Measurements from ENCODE around the gene RHEB.
"Not testable (repeated sequence)": the region's sequence is repeated elsewhere in the genome, so short reads cannot be mapped to it uniquely, and the experiment has no call there.

RHEB gene, protein sequence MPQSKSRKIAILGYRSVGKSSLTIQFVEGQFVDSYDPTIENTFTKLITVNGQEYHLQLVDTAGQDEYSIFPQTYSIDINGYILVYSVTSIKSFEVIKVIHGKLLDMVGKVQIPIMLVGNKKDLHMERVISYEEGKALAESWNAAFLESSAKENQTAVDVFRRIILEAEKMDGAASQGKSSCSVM

DNA sequence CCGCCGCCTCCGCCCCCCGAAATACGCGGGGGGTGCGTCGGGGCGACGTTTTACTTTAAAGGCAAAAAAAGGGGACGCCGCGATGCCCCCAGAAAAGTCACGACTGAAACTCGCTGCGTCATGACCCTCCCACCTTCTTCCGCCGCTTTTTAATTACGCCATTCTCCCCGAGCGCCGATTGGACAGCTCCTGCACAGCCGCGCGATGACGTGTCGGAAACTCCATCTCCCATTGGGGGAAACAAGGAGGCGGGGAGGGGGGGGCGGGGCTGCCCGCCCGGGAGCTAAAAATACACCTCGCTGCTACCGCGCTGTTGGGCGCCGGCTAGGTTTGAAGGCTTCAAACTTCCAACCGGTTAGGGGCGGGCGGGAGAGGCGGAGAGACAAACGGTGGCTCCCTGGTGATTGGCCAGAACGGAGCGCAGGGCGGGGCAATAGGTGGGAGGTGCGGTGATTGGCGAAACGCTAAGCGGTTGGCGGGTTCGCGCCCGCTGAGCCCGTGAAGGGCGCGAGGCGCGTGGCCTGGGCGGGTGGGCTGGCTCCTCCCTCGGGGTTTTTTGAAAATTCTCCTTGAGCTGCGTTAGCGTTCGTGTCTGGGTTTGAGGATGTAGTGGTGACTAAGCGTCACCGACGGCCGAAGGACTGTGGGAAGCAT lies at the start of gene RHEB:
RHEB (minus strand) TSS at position 131 of the 654 bp plus-strand sequence. CDS start 384 bp downstream, outside the sequence.
- DNase-seq (ENCODE audit: low read depth) = peak; percentile 97

DNA sequence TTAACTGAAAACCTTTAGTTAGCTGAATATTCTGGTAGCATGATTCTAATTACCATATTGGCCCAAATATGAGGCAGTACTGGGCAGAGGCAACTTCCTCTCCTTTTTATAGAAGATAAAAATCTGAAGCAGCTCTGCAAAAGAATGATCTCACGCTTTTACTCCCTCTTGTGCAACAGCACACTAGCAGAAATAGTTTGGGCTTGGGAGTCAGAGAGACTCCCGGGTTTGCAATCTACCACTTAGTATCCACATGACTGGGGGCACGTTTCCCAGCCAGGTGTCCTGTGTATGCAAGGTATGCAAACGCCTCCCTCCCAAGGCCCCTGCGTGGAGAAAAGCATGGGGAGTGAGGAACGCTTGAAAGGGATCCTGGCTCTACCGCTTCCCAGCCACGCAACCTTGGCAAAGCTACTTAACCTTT lies 47.2 kb upstream of the RHEB start:
- no peak for DNase-seq (ENCODE audit: low read depth)

DNA sequence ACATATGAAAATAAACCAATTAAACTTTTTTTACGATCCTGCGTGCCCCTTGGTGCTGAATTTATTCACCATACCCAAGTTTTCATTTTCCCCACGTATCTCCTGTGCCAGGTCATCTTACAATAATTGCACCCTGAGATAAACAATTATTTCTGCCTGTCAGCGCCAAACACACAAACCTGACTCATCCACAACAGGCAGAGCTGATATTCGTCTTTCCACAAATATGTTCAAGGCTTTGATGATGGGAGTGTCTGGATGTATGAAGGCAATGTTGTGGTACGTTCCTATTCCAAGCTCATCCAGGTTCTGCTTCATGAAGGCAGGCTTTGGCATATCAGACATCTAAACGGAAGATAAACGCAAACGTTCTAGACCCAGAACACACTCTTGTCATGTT lies 45.8 kb upstream of the RHEB start:
- no peak for DNase-seq (ENCODE audit: low read depth)

DNA sequence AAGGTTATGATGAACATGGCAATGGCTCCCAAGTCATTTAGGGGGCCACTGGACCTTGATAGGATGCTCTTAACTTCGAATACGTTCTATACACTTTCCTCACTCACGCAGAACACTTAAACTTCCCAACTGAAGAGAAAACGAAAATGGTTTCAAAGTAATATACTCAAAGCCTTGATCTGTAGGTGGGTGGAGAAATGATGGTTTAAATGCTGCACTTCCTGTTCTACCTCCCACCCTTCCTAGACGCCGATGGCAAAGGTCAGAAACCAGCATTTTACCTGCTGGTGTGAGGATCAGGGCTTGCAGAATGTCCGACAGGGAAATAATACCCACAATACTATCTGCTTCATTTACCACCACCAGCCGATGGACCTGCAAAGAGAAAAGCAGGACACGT lies 40.5 kb upstream of the RHEB start:
- DNase-seq (ENCODE audit: low read depth) = no peak

DNA sequence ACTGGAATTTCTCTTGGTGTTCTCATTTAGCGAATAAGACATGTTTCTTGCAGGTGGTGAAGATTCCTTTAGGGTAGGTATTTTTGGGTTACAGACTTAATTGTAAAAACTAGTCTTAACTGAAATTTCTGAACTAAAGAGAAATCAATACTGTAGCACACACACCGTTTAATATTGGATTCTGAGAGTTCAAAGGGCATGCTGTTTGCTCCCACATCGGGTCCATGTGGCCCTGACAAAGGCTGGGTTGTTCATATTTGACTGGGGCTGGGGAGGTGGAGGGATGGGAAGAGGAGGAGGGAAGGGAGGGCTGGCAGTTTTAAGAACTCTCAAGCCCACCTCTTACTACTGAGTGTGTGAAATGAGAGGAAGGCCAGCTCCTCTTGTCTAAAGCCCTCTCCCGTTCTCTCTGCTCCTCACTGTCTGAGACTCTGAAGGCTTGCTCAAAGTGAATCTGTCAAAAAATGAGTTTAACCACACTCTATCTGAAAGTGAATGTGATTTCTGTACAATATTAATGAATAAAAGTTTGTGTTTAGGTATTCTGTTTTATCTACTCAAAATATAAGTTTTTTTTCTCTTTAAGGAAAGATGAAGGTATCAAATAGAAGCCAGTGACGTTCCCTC lies 40.0 kb upstream of the RHEB start:
- DNase-seq (ENCODE audit: low read depth) = no peak

DNA sequence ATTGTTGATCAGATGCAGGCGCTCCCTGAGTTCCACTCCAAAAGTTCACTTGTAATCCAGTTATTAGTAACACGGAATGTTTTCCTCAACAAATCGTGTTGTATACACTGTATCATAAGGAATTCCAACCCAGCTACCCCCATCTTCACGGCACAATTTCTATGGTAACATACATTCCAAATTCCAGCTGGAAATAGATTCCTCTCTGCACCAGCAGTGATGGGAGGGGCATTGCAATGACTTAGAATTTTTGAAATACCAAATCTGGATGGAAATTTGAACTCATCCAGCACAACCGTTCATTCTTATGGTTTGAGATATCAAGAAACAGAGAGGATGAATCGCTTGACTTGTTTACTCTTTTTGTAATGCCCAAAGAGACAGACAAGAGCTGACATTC lies 38.9 kb upstream of the RHEB start:
- no peak for DNase-seq (ENCODE audit: low read depth)

DNA sequence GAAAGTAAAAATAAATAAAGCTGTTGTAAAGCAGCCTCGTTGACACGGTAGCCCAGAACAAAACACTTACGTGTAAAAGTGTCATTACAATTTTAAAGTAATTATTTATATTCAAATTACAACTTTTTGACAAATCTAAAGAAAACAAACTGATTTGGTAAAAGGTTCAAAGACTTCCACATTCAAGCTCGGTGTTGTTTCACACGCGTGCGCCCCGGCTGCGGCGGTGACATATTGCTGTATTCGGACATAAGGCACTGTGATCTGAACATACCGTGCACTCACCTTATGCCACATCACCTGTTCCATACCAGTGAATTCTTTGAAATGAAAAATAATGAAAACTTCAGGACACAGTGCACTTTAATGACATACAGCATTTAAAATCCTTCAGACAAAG lies 36.9 kb upstream of the RHEB start:
- DNase-seq (ENCODE audit: low read depth) = no peak

DNA sequence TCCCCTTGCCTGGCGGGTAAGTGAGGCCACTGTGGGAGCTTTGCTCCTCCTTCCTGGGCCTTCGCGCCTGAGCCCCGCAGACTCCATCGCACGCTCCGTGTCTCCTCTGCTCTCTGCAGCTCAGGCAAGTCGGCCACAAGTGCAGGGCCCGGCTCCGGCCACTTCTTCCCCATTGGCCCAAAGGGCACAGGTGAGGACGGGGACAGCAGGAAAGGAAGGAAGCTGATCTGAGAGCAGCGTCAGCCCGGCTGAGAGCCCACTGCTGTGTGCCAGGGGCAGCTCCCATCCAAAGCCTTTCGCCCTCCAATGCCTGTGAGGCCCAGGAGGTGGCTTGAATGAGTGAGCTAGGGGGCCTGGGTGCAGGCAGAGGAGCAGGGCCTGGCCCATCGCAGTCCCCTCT lies 33.7 kb upstream of the RHEB start:
- no peak for DNase-seq (ENCODE audit: low read depth)

DNA sequence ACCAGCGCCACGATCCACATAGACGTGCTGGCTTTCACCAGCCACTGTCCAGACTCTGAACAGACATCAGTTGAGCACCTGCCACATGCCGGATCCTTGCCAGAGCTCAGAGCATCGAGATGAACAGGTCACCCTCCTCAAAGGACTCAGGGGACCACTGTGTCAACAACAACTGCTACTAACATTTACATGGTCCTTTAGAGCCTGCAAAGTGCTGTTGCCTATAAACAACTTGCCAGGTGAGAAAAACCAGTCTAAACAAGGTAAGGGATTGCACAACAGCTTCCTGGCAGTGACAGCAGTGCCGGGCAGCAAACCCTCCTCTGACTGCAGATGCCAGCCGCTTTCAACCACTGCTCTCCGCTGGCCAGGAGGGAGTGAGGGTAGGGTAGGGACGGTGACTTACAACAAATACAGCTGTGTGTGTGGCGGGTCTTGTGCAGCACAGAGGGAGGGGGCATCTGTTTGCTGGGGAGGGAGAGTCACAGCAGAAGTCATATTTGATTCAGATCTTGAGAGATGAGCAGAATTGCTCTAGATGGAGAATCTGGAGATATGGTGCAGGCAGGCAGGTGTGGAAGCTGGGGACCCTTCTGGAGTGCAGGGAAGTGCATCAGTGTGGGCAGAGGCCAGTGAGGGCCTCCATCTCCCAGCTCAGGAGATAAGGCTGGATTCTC lies 32.8 kb upstream of the RHEB start:
- DNase-seq (ENCODE audit: low read depth) = no peak

DNA sequence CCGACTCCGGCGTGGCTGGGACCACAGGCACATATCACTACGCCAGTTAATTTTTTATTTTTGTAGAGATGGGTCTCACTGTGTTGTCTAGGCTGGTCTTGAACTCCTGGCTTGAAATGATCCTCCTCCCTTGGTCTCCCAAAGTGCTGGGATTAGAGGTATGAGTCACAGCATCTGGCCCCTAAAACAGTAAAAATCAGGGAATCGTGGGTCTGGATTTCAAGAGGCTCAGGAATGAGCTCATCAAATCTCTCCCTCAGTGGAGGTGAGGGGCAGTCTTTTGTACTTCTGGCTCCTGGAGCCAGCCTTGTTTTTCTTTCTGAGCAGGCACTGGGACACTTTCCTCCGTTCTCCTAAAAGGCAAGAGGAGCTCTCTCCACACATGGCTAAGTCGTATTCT lies 32.1 kb upstream of the RHEB start:
- no peak for DNase-seq (ENCODE audit: low read depth)

DNA sequence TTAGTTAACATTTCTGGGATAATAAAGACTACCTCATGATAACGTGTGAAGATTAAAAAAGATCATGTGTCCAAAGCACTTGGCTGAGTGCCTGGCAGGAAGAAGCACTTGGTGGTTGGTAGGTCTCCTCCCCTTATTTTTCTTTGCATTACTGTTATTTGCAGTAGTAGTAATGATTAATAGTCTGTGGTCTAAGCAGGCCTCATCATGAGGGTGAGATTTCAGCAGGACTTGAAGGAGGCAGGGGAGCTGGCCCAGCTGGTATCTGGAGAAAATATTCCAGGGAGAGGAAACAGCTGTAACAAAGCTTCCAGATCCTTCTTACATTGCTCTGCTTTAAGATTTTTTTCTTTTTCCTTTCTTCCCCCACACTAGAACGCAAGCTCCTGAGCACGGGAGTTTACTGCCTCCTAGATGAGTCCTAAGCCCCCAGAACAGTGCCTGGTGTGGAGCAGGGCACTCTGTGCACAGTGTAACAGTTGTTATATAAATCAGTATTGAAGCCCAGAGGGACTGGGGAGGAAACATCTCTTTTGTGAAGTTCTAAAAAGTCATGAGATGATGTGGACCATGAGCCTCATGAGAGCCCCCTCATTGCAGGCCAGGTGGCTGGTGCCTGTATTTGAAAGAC lies 31.1 kb upstream of the RHEB start:
- no peak for DNase-seq (ENCODE audit: low read depth)

DNA sequence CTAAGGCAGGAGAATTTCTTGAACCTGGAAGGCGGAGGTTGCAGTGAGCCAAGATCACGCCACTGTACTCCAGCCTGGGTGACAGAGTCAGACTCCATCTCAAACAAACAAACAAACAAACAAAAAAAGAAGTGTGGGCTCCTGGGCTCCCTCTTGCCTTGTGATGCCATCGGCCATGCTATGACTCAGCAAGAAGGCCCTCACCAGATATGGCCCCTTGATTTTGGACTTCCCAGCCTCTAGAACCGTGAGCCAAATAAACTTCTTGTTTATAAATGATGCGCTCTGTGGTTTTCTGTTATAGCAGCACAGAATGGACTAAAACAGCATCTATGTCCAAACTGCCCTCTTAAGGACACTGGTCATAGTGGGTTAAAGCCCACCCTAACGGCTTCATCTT lies 29.9 kb upstream of the RHEB start:
- DNase-seq (ENCODE audit: low read depth) = no peak

DNA sequence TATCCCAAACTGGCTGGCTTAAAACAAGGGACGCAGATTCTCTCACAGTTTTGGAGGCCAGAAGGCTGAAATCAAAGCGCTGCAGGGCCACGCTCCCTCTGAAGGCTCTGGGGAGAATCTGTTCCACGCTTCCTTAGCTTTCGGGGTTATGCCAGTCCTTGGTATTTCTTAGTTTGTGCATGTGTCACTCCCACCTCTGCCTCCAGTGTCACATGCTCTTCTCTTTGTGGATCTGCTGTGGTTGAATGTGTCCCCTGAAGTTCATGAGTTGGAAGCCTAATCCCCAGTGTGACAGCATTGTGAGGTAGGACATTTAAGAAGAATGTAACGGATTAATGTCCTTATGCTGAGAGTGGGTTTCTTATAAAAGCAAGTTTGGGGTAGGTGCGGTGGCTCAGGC lies 29.4 kb upstream of the RHEB start:
- no peak for DNase-seq (ENCODE audit: low read depth)

DNA sequence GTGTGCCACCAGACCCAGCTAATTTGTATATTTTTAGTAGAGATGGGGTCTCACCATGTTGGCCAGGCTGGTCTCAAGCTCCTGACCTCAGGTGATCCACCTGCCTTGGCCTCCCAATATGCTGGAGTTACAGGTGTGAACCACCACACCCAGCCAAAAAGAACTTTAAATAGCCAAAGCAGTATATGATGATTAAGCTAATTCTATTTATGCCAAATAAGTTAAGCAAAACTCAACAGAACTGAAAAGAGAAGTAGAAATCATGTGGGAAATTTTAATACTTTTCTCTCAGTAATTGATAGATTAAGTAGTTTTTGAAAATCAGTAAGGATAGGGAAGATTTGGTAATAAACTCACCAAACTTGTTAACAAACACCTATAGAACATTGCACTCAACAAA lies 24.5 kb upstream of the RHEB start:
- DNase-seq (ENCODE audit: low read depth) = no peak

DNA sequence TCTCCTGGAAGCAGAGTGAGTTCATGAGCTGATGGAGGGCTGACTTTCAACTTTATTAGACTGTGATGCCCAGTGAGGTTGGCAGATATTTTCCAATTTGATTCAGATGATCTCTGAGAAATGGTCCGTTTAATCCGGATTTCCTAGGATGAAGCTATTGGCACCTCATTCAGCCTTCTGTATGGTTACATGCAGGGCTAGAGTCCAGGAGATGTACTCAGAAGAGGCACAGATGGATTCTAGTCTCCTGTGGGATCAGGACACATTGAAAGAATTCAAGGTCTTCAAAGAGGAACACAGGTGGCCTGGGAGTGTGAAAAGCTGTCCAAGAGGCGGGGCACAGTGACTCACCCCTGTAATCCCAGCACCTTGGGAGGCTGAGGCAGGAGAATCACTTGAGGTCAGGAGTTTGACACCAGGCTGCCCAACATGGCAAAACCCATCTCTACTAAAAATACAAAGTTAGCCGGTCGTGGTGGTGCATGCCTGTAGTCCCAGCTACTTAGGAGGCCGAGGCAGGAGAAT lies 23.0 kb upstream of the RHEB start:
- DNase-seq (ENCODE audit: low read depth) = no peak

DNA sequence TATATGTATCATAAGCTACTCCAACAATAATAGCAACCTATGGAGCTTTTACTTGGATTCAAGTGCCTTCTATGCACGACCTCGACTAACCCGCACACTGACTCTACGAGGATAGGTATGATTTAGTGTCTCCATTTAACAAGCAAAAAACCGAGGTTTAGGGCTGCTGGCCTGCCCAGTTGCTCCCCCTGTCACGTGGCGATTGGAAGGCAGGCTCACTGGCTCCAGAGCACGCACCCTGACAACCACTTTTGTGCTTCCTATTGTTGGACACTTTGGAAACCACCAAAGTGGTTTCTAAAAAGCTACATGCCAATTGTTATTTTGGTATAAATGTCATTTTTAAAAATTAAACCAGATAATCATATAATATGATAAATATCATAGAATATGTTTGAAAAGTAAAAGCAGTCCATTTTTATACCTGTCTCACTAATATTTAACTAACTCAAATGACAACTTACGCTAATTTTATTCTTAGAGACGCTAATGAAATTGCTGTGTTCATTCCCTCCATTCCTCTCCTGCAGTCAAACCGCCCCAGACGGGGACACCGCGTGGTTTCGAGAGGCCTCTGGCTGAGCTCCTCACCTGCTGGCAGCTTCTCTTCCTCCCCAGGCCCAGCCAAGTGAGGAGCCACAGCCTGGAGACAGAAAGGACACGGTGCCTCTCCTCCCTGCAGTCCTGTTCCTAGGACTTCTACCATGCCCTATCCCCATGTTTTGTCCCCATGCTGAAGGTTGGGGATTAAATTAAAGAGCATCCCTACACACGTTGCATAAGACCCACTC lies 22.2 kb upstream of the RHEB start:
- no peak for DNase-seq (ENCODE audit: low read depth)

DNA sequence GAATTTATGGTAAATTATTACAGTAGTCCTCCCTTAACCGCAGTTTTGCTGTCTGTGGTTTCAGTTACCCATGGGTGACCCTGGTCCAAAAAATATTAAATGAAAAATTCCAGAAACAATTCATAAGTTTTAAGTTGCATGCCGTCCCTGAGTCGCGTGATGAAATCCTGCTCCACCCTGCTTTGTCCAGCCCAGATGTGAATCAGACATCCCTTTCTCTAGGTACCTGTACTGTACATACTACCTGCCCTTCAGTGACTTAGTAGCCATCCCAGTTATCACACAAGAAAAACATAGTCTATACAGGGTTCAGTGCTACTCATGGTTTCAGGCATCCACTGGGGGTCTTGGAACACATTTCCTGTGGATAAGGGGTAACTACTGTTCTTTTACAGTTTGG lies 20.5 kb upstream of the RHEB start:
- no peak for DNase-seq (ENCODE audit: low read depth)

DNA sequence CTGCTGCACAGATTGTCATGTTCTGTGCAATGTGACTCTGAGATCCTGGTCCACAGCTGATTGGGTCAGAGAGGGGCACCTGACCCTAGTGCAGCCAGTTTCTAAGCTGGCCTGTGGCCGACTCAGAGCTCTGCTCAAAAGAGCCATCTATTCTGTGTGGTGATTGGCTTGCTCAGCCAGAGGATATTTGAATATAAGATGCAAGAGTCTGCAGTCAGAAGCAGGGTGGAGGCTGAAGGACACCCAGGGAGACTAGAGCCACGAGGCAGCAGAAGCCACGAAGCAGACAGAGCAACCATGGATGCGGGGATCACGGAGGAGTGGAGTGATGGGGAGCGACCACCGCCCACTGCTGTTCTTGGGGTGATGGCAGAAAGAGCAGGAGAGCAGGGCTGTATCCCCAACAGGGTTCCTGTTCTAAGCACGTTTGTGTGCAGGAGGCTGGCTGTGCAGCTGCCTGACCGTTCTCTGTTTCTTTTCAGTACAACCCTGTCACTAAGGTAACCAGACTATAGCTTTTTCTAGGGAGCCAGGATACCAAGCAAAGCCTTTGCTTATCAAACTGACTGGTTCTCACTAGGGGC lies 19.5 kb upstream of the RHEB start:
- no peak for DNase-seq (ENCODE audit: low read depth)

DNA sequence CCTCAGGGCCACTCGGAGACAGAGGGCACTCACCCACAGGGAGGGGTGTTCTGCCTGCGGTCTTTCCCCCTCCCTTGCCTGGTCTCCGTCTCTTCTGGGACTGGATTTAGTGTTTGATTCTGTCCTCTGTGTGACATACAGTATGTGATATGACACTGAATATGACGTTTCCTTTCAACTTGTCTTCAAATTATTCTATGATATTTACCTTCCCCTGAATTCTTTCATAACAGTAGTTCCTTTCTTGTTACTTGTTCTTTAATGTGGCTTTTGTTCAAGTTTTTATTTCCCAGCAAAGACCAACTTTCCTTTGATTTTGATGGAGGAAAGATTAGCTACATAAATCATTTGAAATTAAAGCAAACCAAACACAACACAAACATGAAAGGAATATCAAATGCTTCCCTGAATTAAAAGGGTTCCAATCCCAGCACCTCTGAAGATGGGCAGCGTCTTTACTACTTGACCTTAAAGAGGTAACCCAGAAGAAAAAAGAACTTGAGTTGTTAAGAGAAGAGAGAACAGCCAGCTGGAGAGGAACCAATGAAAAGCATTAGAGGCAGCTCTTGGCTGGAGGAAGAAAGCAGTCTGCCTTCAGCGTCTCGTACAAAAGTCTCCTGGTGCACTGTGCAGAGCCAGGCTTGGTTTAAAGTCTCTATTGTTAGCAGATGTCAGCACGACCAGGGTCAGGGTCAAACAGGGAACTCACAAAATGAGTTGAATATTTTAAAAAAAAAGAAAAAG lies 18.3 kb upstream of the RHEB start:
- DNase-seq (ENCODE audit: low read depth) = no peak

DNA sequence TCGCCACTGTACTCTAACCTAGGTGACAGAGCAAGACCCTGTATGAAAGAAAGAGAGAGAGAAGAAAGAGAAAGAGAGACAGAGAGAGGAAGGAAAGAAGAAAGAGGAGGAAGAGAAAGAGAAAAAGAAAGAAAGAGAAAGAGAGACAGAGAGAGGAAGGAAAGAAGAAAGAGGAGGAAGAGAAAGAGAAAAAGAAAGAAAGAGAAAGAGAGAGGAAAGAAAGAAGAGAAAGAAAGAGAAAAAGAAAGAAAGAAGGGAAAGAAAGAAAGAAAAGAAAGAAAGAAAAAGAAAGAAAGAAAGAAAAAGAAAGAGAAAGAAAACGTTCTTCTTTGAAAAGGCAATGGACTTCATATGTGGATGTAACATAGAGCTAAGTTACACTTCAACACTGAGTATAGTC lies 16.5 kb upstream of the RHEB start:
- DNase-seq (ENCODE audit: low read depth) = not testable (repeated sequence)

DNA sequence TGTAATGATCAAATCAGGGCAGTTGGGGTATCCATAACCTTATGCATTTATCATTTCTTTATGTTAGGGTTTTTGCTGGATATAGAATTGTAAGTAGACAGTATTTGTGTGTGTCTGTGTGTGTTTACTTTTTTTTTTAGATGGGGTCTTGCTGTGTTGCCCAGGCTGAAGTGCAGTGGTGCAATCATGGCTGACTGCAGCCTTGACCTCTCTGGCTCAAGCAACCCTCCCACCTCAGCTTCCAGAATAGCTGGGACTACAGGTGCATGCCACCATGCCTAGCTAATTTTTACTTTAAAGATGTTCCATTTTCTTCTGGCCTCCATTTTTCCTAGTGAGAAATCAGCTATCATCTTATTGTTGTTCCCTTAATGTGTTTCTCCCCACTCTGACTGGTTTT lies 10.1 kb upstream of the RHEB start:
- no peak for DNase-seq (ENCODE audit: low read depth)

Measured in stimulated activated CD8-positive, alpha-beta memory T cell treated with anti-CD3 and anti-CD28 coated beads, Interleukin-4, amount 100 ng/mL, for 24 hours (primary cell).